ENCODE results near the gene DENND2A. TPM values are rescaled to one million over a fixed set of nuclear protein-coding genes. Genes with fewer than 3 reads are reported as not detected.

Gene DENND2A
- total and polyA plus RNA-seq, 2 donors (not counting 1 experiment from before 2014, with no cell fraction given), result 30.6 to 39.0 TPM

GRCh38 chr7:140641524-140642195 lies 1.0 kb upstream of the DENND2A start:
- Histone ChIP-seq H3K36me3 (ENCODE audit: control insufficient read depth, insufficient read depth, low read length) (no peaks in the 10 kb centered on the region), H3K79me2 (ENCODE audit: control insufficient read depth, insufficient read depth, low read length) (peaks cover 13% of the 10 kb centered on the region), H4K20me1 (ENCODE audit: control insufficient read depth, extremely low read depth, insufficient read depth, low read length) (no peaks in the 10 kb centered on the region), H3K9me3 (ENCODE audit: control insufficient read depth, insufficient read depth, low read depth, low read length) (no peaks in the 10 kb centered on the region), H3K9ac (ENCODE audit: insufficient read depth, low read length) (peak overlapping the region; percentile 98), H3K4me2 (ENCODE audit: extremely low read depth, insufficient read depth, low read length) (peak overlapping the region; percentile 78), H2AFZ (ENCODE audit: low read length) (peak overlapping the region; percentile 41), H3K27ac (ENCODE audit: insufficient read depth, low read length) (peak overlapping the region; percentile 72), H3K4me1 (ENCODE audit: control insufficient read depth, extremely low read depth, insufficient read depth, low read length) (peaks cover 27% of the 10 kb centered on the region), H3K27me3 (ENCODE audit: control insufficient read depth, insufficient read depth, low read length) (no peaks in the 10 kb centered on the region), H3K4me3 (replicated peaks in 1 of 4; ENCODE audit: control extremely low read depth in 1 of 4, insufficient read depth in 1 of 4, low read depth in 3 of 4, low read length in 4 of 4) (peak overlapping the region; percentile 11 to 88 (median 60))
- no peak for DNase-seq (ENCODE audit: low read depth in 2 of 2)
- TF ChIP-seq CTCF (conservative IDR thresholded peaks at IDR 0.05 in 1 of 2, IDR thresholded peaks at IDR 0.05 in 1 of 2; ENCODE audit: low read depth in 1 of 2, low read length in 2 of 2), result no peak
- TF ChIP-seq EZH2 (IDR thresholded peaks at IDR 0.05; ENCODE audit: low read length, missing control alignments), result no peak

GRCh38 chr7:140640060-140640637 lies 464 bp downstream of the DENND2A start:
- Histone ChIP-seq H4K20me1 (ENCODE audit: control insufficient read depth, extremely low read depth, insufficient read depth, low read length) (no peaks in the 10 kb centered on the region), H3K9me3 (ENCODE audit: control insufficient read depth, insufficient read depth, low read depth, low read length) (no peaks in the 10 kb centered on the region), H2AFZ (ENCODE audit: low read length) (no peak overlapping the region), H3K27ac (ENCODE audit: insufficient read depth, low read length) (peak overlapping the region; percentile 94), H3K4me3 (replicated peaks in 1 of 4; ENCODE audit: control extremely low read depth in 1 of 4, insufficient read depth in 1 of 4, low read depth in 3 of 4, low read length in 4 of 4) (peak overlapping the region; percentile 73 to 92 (median 86)), H3K4me1 (ENCODE audit: control insufficient read depth, extremely low read depth, insufficient read depth, low read length) (peaks cover 30% of the 10 kb centered on the region), H3K27me3 (ENCODE audit: control insufficient read depth, insufficient read depth, low read length) (no peaks in the 10 kb centered on the region), H3K4me2 (ENCODE audit: extremely low read depth, insufficient read depth, low read length) (peak overlapping the region; percentile 91), H3K79me2 (ENCODE audit: control insufficient read depth, insufficient read depth, low read length) (peaks cover 17% of the 10 kb centered on the region), H3K36me3 (ENCODE audit: control insufficient read depth, insufficient read depth, low read length) (no peaks in the 10 kb centered on the region), H3K9ac (ENCODE audit: insufficient read depth, low read length) (peak overlapping the region; percentile 98)
- peak; percentile 44 to 56 for DNase-seq (ENCODE audit: low read depth in 2 of 2)
- no peak for TF ChIP-seq CTCF (conservative IDR thresholded peaks at IDR 0.05 in 1 of 2, IDR thresholded peaks at IDR 0.05 in 1 of 2; ENCODE audit: low read depth in 1 of 2, low read length in 2 of 2)
- no peak for TF ChIP-seq EZH2 (IDR thresholded peaks at IDR 0.05; ENCODE audit: low read length, missing control alignments)

- DNase-seq (ENCODE audit: low read depth in 2 of 2), result peak; percentile 71 to 94
- Histone ChIP-seq H3K79me2 (ENCODE audit: control insufficient read depth, insufficient read depth, low read length) (peaks cover 17% of the 10 kb centered on the region), H3K9ac (ENCODE audit: insufficient read depth, low read length) (peak overlapping the region; percentile 98), H4K20me1 (ENCODE audit: control insufficient read depth, extremely low read depth, insufficient read depth, low read length) (no peaks in the 10 kb centered on the region), H2AFZ (ENCODE audit: low read length) (no peak overlapping the region), H3K4me3 (replicated peaks in 1 of 4; ENCODE audit: control extremely low read depth in 1 of 4, insufficient read depth in 1 of 4, low read depth in 3 of 4, low read length in 4 of 4) (peak overlapping the region; percentile 73 to 92 (median 86)), H3K4me1 (ENCODE audit: control insufficient read depth, extremely low read depth, insufficient read depth, low read length) (peaks cover 30% of the 10 kb centered on the region), H3K36me3 (ENCODE audit: control insufficient read depth, insufficient read depth, low read length) (no peaks in the 10 kb centered on the region), H3K27me3 (ENCODE audit: control insufficient read depth, insufficient read depth, low read length) (no peaks in the 10 kb centered on the region), H3K9me3 (ENCODE audit: control insufficient read depth, insufficient read depth, low read depth, low read length) (no peaks in the 10 kb centered on the region), H3K4me2 (ENCODE audit: extremely low read depth, insufficient read depth, low read length) (peak overlapping the region; percentile 91), H3K27ac (ENCODE audit: insufficient read depth, low read length) (peak overlapping the region; percentile 94)
- TF ChIP-seq EZH2 (IDR thresholded peaks at IDR 0.05; ENCODE audit: low read length, missing control alignments) (no peak), CTCF (conservative IDR thresholded peaks at IDR 0.05 in 1 of 2, IDR thresholded peaks at IDR 0.05 in 1 of 2; ENCODE audit: low read depth in 1 of 2, low read length in 2 of 2) (no peak)
These were observed 1.1 kb downstream of the DENND2A start for GRCh38 chr7:140639366-140640053.

Measured in fibroblast of lung (primary cell).